ENCODE measurements around the gene ARHGAP28. TPM values are rescaled to one million over a fixed set of nuclear protein-coding genes. Genes with fewer than 3 reads are reported as not detected.

Gene ARHGAP28
- total and polyA plus RNA-seq, 2 experiments from 2014 or later: 0.20 TPM; not detected in 1

DNA sequence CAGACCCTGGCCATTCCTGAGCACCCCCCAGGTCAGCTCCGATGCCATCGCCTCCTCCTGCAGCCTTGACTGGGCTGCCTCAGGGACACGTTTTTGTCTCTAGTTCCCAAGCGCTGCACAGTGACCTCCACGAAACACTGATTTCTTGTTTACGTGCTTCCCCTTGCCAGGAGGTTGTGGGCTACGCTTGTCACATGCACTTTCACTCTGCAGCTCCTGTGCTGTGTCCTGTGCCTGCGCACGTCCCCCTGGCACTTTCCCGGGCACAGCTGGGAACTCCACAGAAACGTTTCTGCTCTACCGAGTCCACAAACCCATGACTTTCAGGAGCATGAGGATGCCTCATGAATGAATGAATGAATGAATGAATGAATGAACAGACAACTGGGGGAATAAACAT is 227.5 kb downstream of the ARHGAP28 start:
- in situ Hi-C loops (cut with MboI): no loop called here
- H3F3A ChIP-seq (ENCODE audit: insufficient read depth): peaks cover 14% of the 10 kb centered on the region
- H3K4me2 ChIP-seq (ENCODE audit: unreplicated experiment): no peak overlapping the region
- no peak overlapping the region for H2AFZ ChIP-seq
- TF ChIP-seq EZH2 (IDR thresholded peaks at IDR 0.05; ENCODE audit: insufficient read depth, poor library complexity, severe bottlenecking) (no peak), EZH2phosphoT487 (IDR thresholded peaks at IDR 0.05; ENCODE audit: insufficient read depth, low read depth) (no peak)
- H3K27me3 ChIP-seq (replicated peaks; ENCODE audit: insufficient read depth): no peaks in the 10 kb centered on the region
- peaks cover 7% of the 10 kb centered on the region for H3K4me1 ChIP-seq (ENCODE audit: insufficient read depth)
- H3K9me2 ChIP-seq (ENCODE audit: insufficient read depth): no peaks in the 10 kb centered on the region
- no peaks in the 10 kb centered on the region for H4K20me1 ChIP-seq (ENCODE audit: insufficient read depth)
- 90 to 91% methylated on average over 12 of the region's 12 CpGs for WGBS, 2 experiments (ENCODE audit: low coverage in 1 of 2, low lambda C conversion rate in 2 of 2, missing lambda C conversion rate in 2 of 2)
- H3K9ac ChIP-seq: no peak overlapping the region
- H3K4me3 ChIP-seq: no peak overlapping the region
- no peak overlapping the region for H3K27ac ChIP-seq
- H3K79me2 ChIP-seq (ENCODE audit: insufficient read depth): no peaks in the 10 kb centered on the region
- H3K9me3 ChIP-seq (ENCODE audit: low read depth): no peaks in the 10 kb centered on the region
- DNase-seq: no peak
- no peaks in the 10 kb centered on the region for H3K36me3 ChIP-seq (ENCODE audit: low read depth)

DNA sequence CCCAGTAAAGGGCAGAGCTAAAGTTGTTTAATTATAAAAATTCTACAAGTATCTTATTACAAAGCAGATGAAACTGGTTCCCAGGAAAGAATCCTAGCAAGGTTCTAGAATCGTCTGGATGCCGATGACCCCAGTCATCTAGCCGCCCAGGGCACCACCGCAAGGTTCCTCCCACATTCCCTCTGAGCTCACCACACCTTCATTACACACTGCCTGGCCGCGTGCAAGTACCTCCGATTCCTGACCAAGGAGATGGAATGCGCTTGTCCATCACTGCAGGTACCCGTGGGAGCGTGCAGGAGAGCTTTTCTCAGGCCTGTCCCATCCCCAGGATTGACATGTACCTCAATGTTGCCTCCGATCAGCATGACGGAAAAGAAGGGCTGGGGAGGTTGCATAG is 229.6 kb downstream of the ARHGAP28 start:
- Histone ChIP-seq H3K79me2 (ENCODE audit: insufficient read depth) (no peaks in the 10 kb centered on the region), H3K4me3 (no peak overlapping the region), H3K9me2 (ENCODE audit: insufficient read depth) (no peaks in the 10 kb centered on the region), H3K27me3 (replicated peaks; ENCODE audit: insufficient read depth) (no peaks in the 10 kb centered on the region), H3K4me1 (ENCODE audit: insufficient read depth) (peaks cover 7% of the 10 kb centered on the region), H3F3A (ENCODE audit: insufficient read depth) (peaks cover 14% of the 10 kb centered on the region), H2AFZ (no peak overlapping the region), H3K36me3 (ENCODE audit: low read depth) (no peaks in the 10 kb centered on the region), H3K9ac (no peak overlapping the region), H4K20me1 (ENCODE audit: insufficient read depth) (no peaks in the 10 kb centered on the region), H3K27ac (no peak overlapping the region), H3K9me3 (ENCODE audit: low read depth) (no peaks in the 10 kb centered on the region), H3K4me2 (ENCODE audit: unreplicated experiment) (no peak overlapping the region)
- TF ChIP-seq EZH2 (IDR thresholded peaks at IDR 0.05; ENCODE audit: insufficient read depth, poor library complexity, severe bottlenecking) (no peak), EZH2phosphoT487 (IDR thresholded peaks at IDR 0.05; ENCODE audit: insufficient read depth, low read depth) (no peak)
- no peak for DNase-seq
- WGBS, 2 experiments (ENCODE audit: low coverage in 1 of 2, low lambda C conversion rate in 2 of 2, missing lambda C conversion rate in 2 of 2): 91 to 96% methylated on average over 12 of the region's 12 CpGs
- in situ Hi-C loops (cut with MboI): no loop called here

DNA sequence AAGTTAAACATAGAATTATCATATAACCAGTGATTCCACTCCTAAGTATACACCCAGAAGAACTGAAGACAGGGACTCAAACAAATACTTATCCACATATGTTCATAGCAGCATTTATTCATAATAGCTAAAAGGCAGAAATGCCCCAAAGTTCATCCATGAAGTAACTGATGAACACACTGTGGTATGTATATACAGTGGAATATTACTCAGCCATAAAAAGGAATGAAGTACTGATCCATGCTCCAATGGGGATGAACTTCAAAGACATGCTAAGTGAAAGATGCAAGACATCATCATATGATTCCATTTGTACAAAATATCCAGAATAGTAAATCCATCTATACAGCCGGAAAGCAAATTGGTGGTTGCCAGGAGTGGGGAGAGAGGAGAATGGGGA is 230.6 kb downstream of the ARHGAP28 start:
- Histone ChIP-seq H3K4me2 (ENCODE audit: unreplicated experiment) (no peak overlapping the region), H3K9me3 (ENCODE audit: low read depth) (no peaks in the 10 kb centered on the region), H3K27ac (no peak overlapping the region), H3K9ac (no peak overlapping the region), H2AFZ (no peak overlapping the region), H3K79me2 (ENCODE audit: insufficient read depth) (no peaks in the 10 kb centered on the region), H3K27me3 (replicated peaks; ENCODE audit: insufficient read depth) (no peaks in the 10 kb centered on the region), H3K4me3 (no peak overlapping the region), H3K4me1 (ENCODE audit: insufficient read depth) (peaks cover 7% of the 10 kb centered on the region), H3K9me2 (ENCODE audit: insufficient read depth) (no peaks in the 10 kb centered on the region), H3F3A (ENCODE audit: insufficient read depth) (peaks cover 14% of the 10 kb centered on the region), H3K36me3 (ENCODE audit: low read depth) (no peaks in the 10 kb centered on the region), H4K20me1 (ENCODE audit: insufficient read depth) (no peaks in the 10 kb centered on the region)
- in situ Hi-C loops (cut with MboI): no loop called here
- no peak for DNase-seq
- WGBS, 2 experiments (ENCODE audit: low coverage in 1 of 2, low lambda C conversion rate in 2 of 2, missing lambda C conversion rate in 2 of 2): 96 to 100% methylated on average over 1 of the region's 1 CpG
- no peak for TF ChIP-seq EZH2 (IDR thresholded peaks at IDR 0.05; ENCODE audit: insufficient read depth, poor library complexity, severe bottlenecking)
- TF ChIP-seq EZH2phosphoT487 (IDR thresholded peaks at IDR 0.05; ENCODE audit: insufficient read depth, low read depth): no peak

- TF ChIP-seq EZH2phosphoT487 (IDR thresholded peaks at IDR 0.05; ENCODE audit: insufficient read depth, low read depth): no peak
- TF ChIP-seq EZH2 (IDR thresholded peaks at IDR 0.05; ENCODE audit: insufficient read depth, poor library complexity, severe bottlenecking): no peak
- no peak overlapping the region for H3K9ac ChIP-seq
- H3K4me3 ChIP-seq: no peak overlapping the region
- no peaks in the 10 kb centered on the region for H4K20me1 ChIP-seq (ENCODE audit: insufficient read depth)
- H3K36me3 ChIP-seq (ENCODE audit: low read depth): no peaks in the 10 kb centered on the region
- no peak overlapping the region for H3K27ac ChIP-seq
- no peaks in the 10 kb centered on the region for H3K27me3 ChIP-seq (replicated peaks; ENCODE audit: insufficient read depth)
- H3K4me2 ChIP-seq (ENCODE audit: unreplicated experiment): no peak overlapping the region
- peak; percentile 50 for DNase-seq
- no peaks in the 10 kb centered on the region for H3K9me2 ChIP-seq (ENCODE audit: insufficient read depth)
- H2AFZ ChIP-seq: no peak overlapping the region
- no peaks in the 10 kb centered on the region for H3K9me3 ChIP-seq (ENCODE audit: low read depth)
- peaks cover 14% of the 10 kb centered on the region for H3F3A ChIP-seq (ENCODE audit: insufficient read depth)
- H3K79me2 ChIP-seq (ENCODE audit: insufficient read depth): no peaks in the 10 kb centered on the region
- peaks cover 7% of the 10 kb centered on the region for H3K4me1 ChIP-seq (ENCODE audit: insufficient read depth)
- in situ Hi-C loops (cut with MboI): no loop called here
- 19 to 42% methylated on average over 2 of the region's 2 CpGs for whole genome bisulfite sequencing, 2 experiments (ENCODE audit: low coverage in 1 of 2, low lambda C conversion rate in 2 of 2, missing lambda C conversion rate in 2 of 2)
Observed at GRCh38 chr18:6960656-6961055, 231.1 kb downstream of the ARHGAP28 start.

- 74 to 81% methylated on average over 9 of the region's 9 CpGs for WGBS, 2 experiments (ENCODE audit: low coverage in 1 of 2, low lambda C conversion rate in 2 of 2, missing lambda C conversion rate in 2 of 2)
- in situ Hi-C loops (cut with MboI): no loop called here
- Histone ChIP-seq H3K4me1 (ENCODE audit: insufficient read depth) (peaks cover 7% of the 10 kb centered on the region), H3K9me3 (ENCODE audit: low read depth) (no peaks in the 10 kb centered on the region), H3K9ac (no peak overlapping the region), H3K27ac (no peak overlapping the region), H4K20me1 (ENCODE audit: insufficient read depth) (no peaks in the 10 kb centered on the region), H3K36me3 (ENCODE audit: low read depth) (no peaks in the 10 kb centered on the region), H2AFZ (no peak overlapping the region), H3K9me2 (ENCODE audit: insufficient read depth) (no peaks in the 10 kb centered on the region), H3K4me3 (no peak overlapping the region), H3K4me2 (ENCODE audit: unreplicated experiment) (no peak overlapping the region), H3K27me3 (replicated peaks; ENCODE audit: insufficient read depth) (no peaks in the 10 kb centered on the region), H3K79me2 (ENCODE audit: insufficient read depth) (no peaks in the 10 kb centered on the region), H3F3A (ENCODE audit: insufficient read depth) (peaks cover 14% of the 10 kb centered on the region)
- peak; percentile 4 for DNase-seq
- TF ChIP-seq EZH2 (IDR thresholded peaks at IDR 0.05; ENCODE audit: insufficient read depth, poor library complexity, severe bottlenecking): no peak
Observed at GRCh38 chr18:6961331-6961730, 231.8 kb downstream of the ARHGAP28 start.

Measured in GM23248 (cell line).